ENCODE data around the gene RNF133. TPM values are rescaled to one million over a fixed set of nuclear protein-coding genes. Genes with fewer than 3 reads are reported as not detected.

RNF133 gene, protein sequence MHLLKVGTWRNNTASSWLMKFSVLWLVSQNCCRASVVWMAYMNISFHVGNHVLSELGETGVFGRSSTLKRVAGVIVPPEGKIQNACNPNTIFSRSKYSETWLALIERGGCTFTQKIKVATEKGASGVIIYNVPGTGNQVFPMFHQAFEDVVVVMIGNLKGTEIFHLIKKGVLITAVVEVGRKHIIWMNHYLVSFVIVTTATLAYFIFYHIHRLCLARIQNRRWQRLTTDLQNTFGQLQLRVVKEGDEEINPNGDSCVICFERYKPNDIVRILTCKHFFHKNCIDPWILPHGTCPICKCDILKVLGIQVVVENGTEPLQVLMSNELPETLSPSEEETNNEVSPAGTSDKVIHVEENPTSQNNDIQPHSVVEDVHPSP
- under 1 TPM in 2 of 4 donors, not detected in 2; 0.04 to 0.10 TPM for polyA plus RNA-seq
- long read RNA-seq, donor 1: 0 reads
- long read RNA-seq, donor 2: 0 reads
- long read RNA-seq, donor 3: 0 reads
- long read RNA-seq, donor 4: 0 reads
- long read RNA-seq, donor 5: 0 reads
- long read RNA-seq, donor 6: 0 reads
- long read RNA-seq, donor 7: 0 reads
- long read RNA-seq, donor 8: 0 reads
- long read RNA-seq, donor 9: 0 reads
- long read RNA-seq, donor 10: 0 reads

DNA sequence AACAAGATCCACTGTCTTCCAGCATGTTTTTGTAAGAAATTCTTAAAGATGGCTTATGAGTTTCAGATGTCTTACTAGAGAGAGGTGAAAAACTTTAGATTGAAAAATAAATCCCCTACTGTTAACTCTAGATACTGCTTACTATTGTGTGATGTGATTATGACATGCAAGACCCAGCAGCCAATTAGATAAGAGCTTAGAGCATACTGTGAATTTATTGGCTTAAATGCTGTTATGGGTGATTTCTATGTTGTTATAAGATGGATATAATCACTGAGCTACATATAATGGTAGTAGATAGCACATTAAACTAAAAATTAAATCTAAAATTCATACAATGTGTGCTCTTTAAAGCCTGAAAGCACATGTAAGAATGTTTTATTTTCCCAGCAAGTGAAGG, at the start of gene RNF133:
RNF133 (minus strand) TSS at position 101 of the 400 bp plus-strand sequence. CDS start 199 bp downstream, outside the sequence.
- H3K9me3 ChIP-seq (ENCODE audit: control insufficient read depth in 2 of 2, insufficient read depth in 1 of 2, low read depth in 1 of 2, low read length in 1 of 2): no peaks in the 10 kb centered on the region
- no peaks in the 10 kb centered on the region for H3K27me3 ChIP-seq (ENCODE audit: control insufficient read depth in 3 of 3, insufficient read depth in 3 of 3, low read length in 3 of 3)
- H3K4me1 ChIP-seq (ENCODE audit: control insufficient read depth in 3 of 3, insufficient read depth in 2 of 3, low read depth in 1 of 3, low read length in 2 of 3): no peaks in the 10 kb centered on the region
- no peak within 1 kb of the TSS for H3K4me3 ChIP-seq (ENCODE audit: low read depth in 1 of 3, low read length in 3 of 3)
- no peaks in the 10 kb centered on the region for H3K36me3 ChIP-seq (ENCODE audit: control insufficient read depth in 3 of 3, insufficient read depth in 2 of 3, low read depth in 1 of 3, low read length in 3 of 3)
- DNase-seq: no peak
- FAIRE-seq: no peak
- H3K27ac ChIP-seq (ENCODE audit: low read depth in 1 of 3, low read length in 2 of 3): no peak within 1 kb of the TSS

GRCh38 chr7:122748195-122748594, 49.3 kb upstream of the RNF133 start:
- no peak overlapping the region for H3K4me3 ChIP-seq (ENCODE audit: low read depth in 1 of 3, low read length in 3 of 3)
- H3K27ac ChIP-seq (ENCODE audit: low read depth in 1 of 3, low read length in 2 of 3): no peak overlapping the region
- 54 to 85% (median 62%) methylated on average over 2 of the region's 2 CpGs for WGBS, 3 donors
- no peaks in the 10 kb centered on the region for H3K36me3 ChIP-seq (ENCODE audit: control insufficient read depth in 3 of 3, insufficient read depth in 2 of 3, low read depth in 1 of 3, low read length in 3 of 3)
- DNase-seq (no peak), FAIRE-seq (no peak)
- H3K4me1 ChIP-seq (ENCODE audit: control insufficient read depth in 3 of 3, insufficient read depth in 2 of 3, low read depth in 1 of 3, low read length in 2 of 3): no peaks in the 10 kb centered on the region
- no peaks in the 10 kb centered on the region for H3K27me3 ChIP-seq (ENCODE audit: control insufficient read depth in 3 of 3, insufficient read depth in 3 of 3, low read length in 3 of 3)
- no peaks in the 10 kb centered on the region for H3K9me3 ChIP-seq (ENCODE audit: control insufficient read depth in 2 of 2, insufficient read depth in 1 of 2, low read depth in 1 of 2, low read length in 1 of 2)

DNA sequence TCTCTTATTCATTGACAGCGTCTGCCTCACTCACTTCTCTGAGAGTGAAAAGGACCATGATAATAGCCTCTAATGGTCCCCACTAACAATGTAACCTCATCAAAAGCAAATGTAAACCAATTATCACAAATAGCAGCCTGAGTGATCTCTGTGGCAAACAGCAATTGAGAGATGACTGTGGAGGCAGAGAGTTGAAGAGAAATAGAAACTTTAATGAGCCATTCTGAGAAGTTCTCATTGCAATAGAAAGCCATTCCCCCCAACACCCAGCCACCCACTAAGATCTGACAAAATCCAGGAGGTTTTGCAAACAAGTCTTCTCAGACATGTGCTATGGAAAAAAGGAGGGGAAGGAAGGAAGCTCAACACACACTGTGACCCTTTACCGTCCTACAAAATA, 48.0 kb upstream of the RNF133 start:
- H3K4me1 ChIP-seq (ENCODE audit: control insufficient read depth in 3 of 3, insufficient read depth in 2 of 3, low read depth in 1 of 3, low read length in 2 of 3): no peaks in the 10 kb centered on the region
- 81 to 91% (median 81%) methylated on average over 2 of the region's 2 CpGs for WGBS, 3 donors
- no peak for FAIRE-seq

GRCh38 chr7:122743211-122743610, 44.3 kb upstream of the RNF133 start:
- Histone ChIP-seq H3K4me1 (ENCODE audit: control insufficient read depth in 3 of 3, insufficient read depth in 2 of 3, low read depth in 1 of 3, low read length in 2 of 3) (no peaks in the 10 kb centered on the region), H3K36me3 (ENCODE audit: control insufficient read depth in 3 of 3, insufficient read depth in 2 of 3, low read depth in 1 of 3, low read length in 3 of 3) (no peaks in the 10 kb centered on the region), H3K27me3 (ENCODE audit: control insufficient read depth in 3 of 3, insufficient read depth in 3 of 3, low read length in 3 of 3) (no peaks in the 10 kb centered on the region), H3K27ac (ENCODE audit: low read depth in 1 of 3, low read length in 2 of 3) (no peak overlapping the region), H3K4me3 (ENCODE audit: low read depth in 1 of 3, low read length in 3 of 3) (no peak overlapping the region), H3K9me3 (ENCODE audit: control insufficient read depth in 2 of 2, insufficient read depth in 1 of 2, low read depth in 1 of 2, low read length in 1 of 2) (no peaks in the 10 kb centered on the region)
- DNase-seq: no peak
- FAIRE-seq: no peak

More for the DNA sequence above, 48.0 kb upstream of the RNF133 start:
- no peaks in the 10 kb centered on the region for H3K27me3 ChIP-seq (ENCODE audit: control insufficient read depth in 3 of 3, insufficient read depth in 3 of 3, low read length in 3 of 3)
- H3K4me3 ChIP-seq (ENCODE audit: low read depth in 1 of 3, low read length in 3 of 3): no peak overlapping the region
- H3K36me3 ChIP-seq (ENCODE audit: control insufficient read depth in 3 of 3, insufficient read depth in 2 of 3, low read depth in 1 of 3, low read length in 3 of 3): no peaks in the 10 kb centered on the region
- no peak for DNase-seq
- no peaks in the 10 kb centered on the region for H3K9me3 ChIP-seq (ENCODE audit: control insufficient read depth in 2 of 2, insufficient read depth in 1 of 2, low read depth in 1 of 2, low read length in 1 of 2)
- no peak overlapping the region for H3K27ac ChIP-seq (ENCODE audit: low read depth in 1 of 3, low read length in 2 of 3)

- no peaks in the 10 kb centered on the region for H3K4me1 ChIP-seq (ENCODE audit: control insufficient read depth in 3 of 3, insufficient read depth in 2 of 3, low read depth in 1 of 3, low read length in 2 of 3)
- H3K27me3 ChIP-seq (ENCODE audit: control insufficient read depth in 3 of 3, insufficient read depth in 3 of 3, low read length in 3 of 3): no peaks in the 10 kb centered on the region
- no peaks in the 10 kb centered on the region for H3K9me3 ChIP-seq (ENCODE audit: control insufficient read depth in 2 of 2, insufficient read depth in 1 of 2, low read depth in 1 of 2, low read length in 1 of 2)
- 75 to 92% (median 87%) methylated on average over 2 of the region's 2 CpGs for WGBS, 3 donors
- DNase-seq (no peak), FAIRE-seq (no peak)
- H3K36me3 ChIP-seq (ENCODE audit: control insufficient read depth in 3 of 3, insufficient read depth in 2 of 3, low read depth in 1 of 3, low read length in 3 of 3): no peaks in the 10 kb centered on the region
- no peak overlapping the region for H3K27ac ChIP-seq (ENCODE audit: low read depth in 1 of 3, low read length in 2 of 3)
- no peak overlapping the region for H3K4me3 ChIP-seq (ENCODE audit: low read depth in 1 of 3, low read length in 3 of 3)
These were observed 40.0 kb upstream of the RNF133 start for GRCh38 chr7:122738947-122739346.

- peaks cover 0 to 2% of the 10 kb centered on the region in 2 donors for H3K9me3 ChIP-seq (ENCODE audit: control insufficient read depth in 2 of 2, insufficient read depth in 1 of 2, low read depth in 1 of 2, low read length in 1 of 2)
- H3K27me3 ChIP-seq (ENCODE audit: control insufficient read depth in 3 of 3, insufficient read depth in 3 of 3, low read length in 3 of 3): no peaks in the 10 kb centered on the region
- no peak overlapping the region for H3K27ac ChIP-seq (ENCODE audit: low read depth in 1 of 3, low read length in 2 of 3)
- no peaks in the 10 kb centered on the region for H3K4me1 ChIP-seq (ENCODE audit: control insufficient read depth in 3 of 3, insufficient read depth in 2 of 3, low read depth in 1 of 3, low read length in 2 of 3)
- no peaks in the 10 kb centered on the region for H3K36me3 ChIP-seq (ENCODE audit: control insufficient read depth in 3 of 3, insufficient read depth in 2 of 3, low read depth in 1 of 3, low read length in 3 of 3)
- FAIRE-seq: no peak
- H3K4me3 ChIP-seq (ENCODE audit: low read depth in 1 of 3, low read length in 3 of 3): no peak overlapping the region
- 85 to 96% (median 92%) methylated on average over 1 of the region's 1 CpG for WGBS, 3 donors
- DNase-seq: no peak
These were observed 37.3 kb upstream of the RNF133 start for GRCh38 chr7:122736183-122736582.

- WGBS, 3 donors: 80 to 88% (median 88%) methylated on average over 1 of the region's 1 CpG
- Histone ChIP-seq H3K27me3 (ENCODE audit: control insufficient read depth in 3 of 3, insufficient read depth in 3 of 3, low read length in 3 of 3) (no peaks in the 10 kb centered on the region), H3K27ac (ENCODE audit: low read depth in 1 of 3, low read length in 2 of 3) (no peak overlapping the region), H3K4me1 (ENCODE audit: control insufficient read depth in 3 of 3, insufficient read depth in 2 of 3, low read depth in 1 of 3, low read length in 2 of 3) (no peaks in the 10 kb centered on the region), H3K4me3 (ENCODE audit: low read depth in 1 of 3, low read length in 3 of 3) (no peak overlapping the region), H3K9me3 (ENCODE audit: control insufficient read depth in 2 of 2, insufficient read depth in 1 of 2, low read depth in 1 of 2, low read length in 1 of 2) (no peaks in the 10 kb centered on the region), H3K36me3 (ENCODE audit: control insufficient read depth in 3 of 3, insufficient read depth in 2 of 3, low read depth in 1 of 3, low read length in 3 of 3) (no peaks in the 10 kb centered on the region)
- FAIRE-seq: no peak
- DNase-seq: no peak
These were observed 28.8 kb upstream of the RNF133 start for GRCh38 chr7:122727759-122728158.

GRCh38 chr7:122727354-122727753, 28.4 kb upstream of the RNF133 start:
- no peak for DNase-seq
- Histone ChIP-seq H3K36me3 (ENCODE audit: control insufficient read depth in 3 of 3, insufficient read depth in 2 of 3, low read depth in 1 of 3, low read length in 3 of 3) (no peaks in the 10 kb centered on the region), H3K4me1 (ENCODE audit: control insufficient read depth in 3 of 3, insufficient read depth in 2 of 3, low read depth in 1 of 3, low read length in 2 of 3) (no peaks in the 10 kb centered on the region), H3K4me3 (ENCODE audit: low read depth in 1 of 3, low read length in 3 of 3) (no peak overlapping the region), H3K9me3 (ENCODE audit: control insufficient read depth in 2 of 2, insufficient read depth in 1 of 2, low read depth in 1 of 2, low read length in 1 of 2) (no peaks in the 10 kb centered on the region), H3K27ac (ENCODE audit: low read depth in 1 of 3, low read length in 2 of 3) (no peak overlapping the region), H3K27me3 (ENCODE audit: control insufficient read depth in 3 of 3, insufficient read depth in 3 of 3, low read length in 3 of 3) (no peaks in the 10 kb centered on the region)
- FAIRE-seq: no peak

DNA sequence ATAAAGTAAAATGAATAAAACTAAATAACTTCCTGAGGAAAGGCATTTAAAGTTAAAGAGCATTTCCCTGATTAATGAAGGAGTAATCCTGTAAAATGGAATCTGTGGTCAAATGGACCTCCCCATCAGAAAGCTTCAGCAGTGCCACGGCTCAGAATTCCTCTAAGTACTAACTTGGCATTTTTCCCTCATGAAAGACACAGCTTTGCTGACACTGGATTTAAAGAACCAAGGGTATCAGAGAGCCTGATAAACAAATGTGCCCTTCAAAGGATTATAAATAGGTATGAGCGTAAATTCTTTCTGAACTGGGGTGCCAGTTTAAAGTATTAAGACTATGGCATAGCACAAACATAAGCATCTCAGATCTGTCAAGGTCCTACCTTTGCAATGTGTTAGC, 28.0 kb upstream of the RNF133 start:
- no peak for FAIRE-seq

More for the DNA sequence above, 28.0 kb upstream of the RNF133 start:
- no peaks in the 10 kb centered on the region for H3K9me3 ChIP-seq (ENCODE audit: control insufficient read depth in 2 of 2, insufficient read depth in 1 of 2, low read depth in 1 of 2, low read length in 1 of 2)
- H3K27me3 ChIP-seq (ENCODE audit: control insufficient read depth in 3 of 3, insufficient read depth in 3 of 3, low read length in 3 of 3): no peaks in the 10 kb centered on the region
- no peaks in the 10 kb centered on the region for H3K4me1 ChIP-seq (ENCODE audit: control insufficient read depth in 3 of 3, insufficient read depth in 2 of 3, low read depth in 1 of 3, low read length in 2 of 3)
- H3K36me3 ChIP-seq (ENCODE audit: control insufficient read depth in 3 of 3, insufficient read depth in 2 of 3, low read depth in 1 of 3, low read length in 3 of 3): no peaks in the 10 kb centered on the region
- no peak for DNase-seq
- 75 to 87% (median 81%) methylated on average over 2 of the region's 2 CpGs for WGBS, 3 donors
- no peak overlapping the region for H3K27ac ChIP-seq (ENCODE audit: low read depth in 1 of 3, low read length in 2 of 3)
- H3K4me3 ChIP-seq (ENCODE audit: low read depth in 1 of 3, low read length in 3 of 3): no peak overlapping the region

Measured in small intestine (tissue), 16 donors.